Lung (tissue), 12 donors: ENCODE data around the gene PTPN21. TPM values are rescaled to one million over a fixed set of nuclear protein-coding genes. Genes with fewer than 3 reads are reported as not detected.
A peak's percentile ranks its signal among the peaks of the same experiment; 100 is the strongest.

ENCODE experiments used
- ATAC-seq: fragments of 200-7000 bp; cut with Tn5 transposase; one replicate; pipeline ENCODE4 v1.9.1; 2020; ENCODE audit warnings: moderate number of reproducible peaks; ENCODE audit not compliant: insufficient read depth, low FRiP score
- DNase-seq, 3 donors: peaks; one replicate each; pipeline ENCODE4 v3.0.0-alpha.2; 2013 to 2017
- H3K27ac ChIP-seq, 2 donors: one replicate each; pipeline ENCODE4 v1.5.1; 2013; ENCODE audit warnings: mild to moderate bottlenecking in 2 of 2, moderate library complexity in 2 of 2, control low read depth in 1 of 2, inconsistent platforms in 1 of 2, low read depth in 1 of 2, low read length in 1 of 2
- H3K27me3 ChIP-seq, 3 donors: one replicate each; pipeline ENCODE4 v1.5.1; 2013; ENCODE audit warnings: low read length in 2 of 3; ENCODE audit not compliant: control insufficient read depth in 3 of 3, insufficient read depth in 3 of 3
- H3K36me3 ChIP-seq, 4 donors: one replicate each; pipeline ENCODE4 v1.5.1; 2013; ENCODE audit warnings: low read length in 4 of 4, mild to moderate bottlenecking in 1 of 4, moderate library complexity in 1 of 4; ENCODE audit not compliant: control insufficient read depth in 4 of 4, insufficient read depth in 4 of 4
- H3K4me1 ChIP-seq, 5 donors: one replicate each; pipeline ENCODE4 v1.5.1; 2013; ENCODE audit warnings: low read length in 5 of 5, mild to moderate bottlenecking in 2 of 5, moderate library complexity in 1 of 5; ENCODE audit not compliant: control insufficient read depth in 5 of 5, insufficient read depth in 5 of 5
- H3K4me3 ChIP-seq: one replicate; pipeline ENCODE4 v1.5.1; 2013; ENCODE audit warnings: mild to moderate bottlenecking, control low read depth, moderate library complexity
- H3K9ac ChIP-seq, 2 donors: one replicate each; pipeline ENCODE4 v1.5.1; 2013; ENCODE audit warnings: low read length in 2 of 2, control low read depth in 1 of 2; ENCODE audit not compliant: insufficient read depth in 1 of 2
- H3K9me3 ChIP-seq, 4 donors: one replicate each; pipeline ENCODE4 v1.5.1; 2013; ENCODE audit warnings: low read length in 3 of 4, mild to moderate bottlenecking in 1 of 4, moderate library complexity in 1 of 4; ENCODE audit not compliant: control insufficient read depth in 4 of 4, insufficient read depth in 3 of 4
- WGBS, 2 donors: extraction: QIAGEN DNeasy Blood & Tissue Kit; methylation state at CpG; one replicate each; pipeline ENCODE4 v1.1.7; 2013; 5-methylcytosine and 5-hydroxymethylcytosine counted together
- polyA plus RNA-seq, 2 donors: library from polyadenylated mRNA; stranded (reverse); fragments of 200-250 nt; gene quantifications; one replicate each; pipeline ENCODE4 v1.2.1, GENCODE V29; 2013
- total RNA-seq, 2 donors: library from RNA; depleted of rRNA in 1 of 2; stranded (reverse); fragments of >200 nt in 1 of 2; gene quantifications; one replicate each; pipeline ENCODE4 v1.2.1, GENCODE V29; 2014 to 2021
- TF ChIP-seq, protein P1 (sequence below): IDR thresholded peaks from 2 replicates; pipeline ENCODE4 v1.5.1; 2012; ENCODE audit warnings: mild to moderate bottlenecking; ENCODE audit errors: control extremely low read depth, extremely low read depth
- donor health status: control.
- donor health status: control.
- donor health status: Bipolar disorder and iron deficiency.
- donor health status: healthy.
- donor health status: DM: yes; HTN: yes; CAD: no.

Gene PTPN21
- total and polyA plus RNA-seq, 4 donors: 8.2 to 39.3 (median 20.2) TPM

DNA sequence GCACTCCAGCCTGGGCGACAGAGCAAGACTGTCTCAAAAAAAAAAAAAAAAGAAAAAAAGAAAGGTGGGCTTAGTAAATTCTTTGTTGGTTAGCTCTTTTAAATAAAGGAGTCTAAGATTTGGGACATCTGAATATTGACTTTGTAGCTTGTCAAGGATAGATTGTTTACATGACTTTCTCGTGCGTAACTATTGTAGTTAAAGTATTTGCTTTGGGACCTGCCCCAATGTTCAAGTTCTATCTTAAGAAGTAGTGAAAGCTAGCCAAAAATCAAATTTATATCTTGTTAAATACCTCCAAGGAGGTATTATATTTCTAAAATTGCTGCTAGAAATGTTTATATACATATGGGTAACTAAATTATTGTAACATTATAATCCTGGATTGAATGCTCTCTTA, 32.4 kb downstream of the PTPN21 start:
- H3K4me3 ChIP-seq: no peak overlapping the region
- DNase-seq (no peak), ATAC-seq (peak; percentile 22)
- no peak overlapping the region for H3K9ac ChIP-seq
- peaks cover 0 to 11% (median 7%) of the 10 kb centered on the region in 4 donors for H3K36me3 ChIP-seq
- H3K27ac ChIP-seq: no peak overlapping the region
- 64 to 83% methylated on average over 3 of the region's 3 CpGs for WGBS, 2 donors
- no peaks in the 10 kb centered on the region for H3K9me3 ChIP-seq
- H3K27me3 ChIP-seq: no peaks in the 10 kb centered on the region
- TF ChIP-seq, protein P1, sequence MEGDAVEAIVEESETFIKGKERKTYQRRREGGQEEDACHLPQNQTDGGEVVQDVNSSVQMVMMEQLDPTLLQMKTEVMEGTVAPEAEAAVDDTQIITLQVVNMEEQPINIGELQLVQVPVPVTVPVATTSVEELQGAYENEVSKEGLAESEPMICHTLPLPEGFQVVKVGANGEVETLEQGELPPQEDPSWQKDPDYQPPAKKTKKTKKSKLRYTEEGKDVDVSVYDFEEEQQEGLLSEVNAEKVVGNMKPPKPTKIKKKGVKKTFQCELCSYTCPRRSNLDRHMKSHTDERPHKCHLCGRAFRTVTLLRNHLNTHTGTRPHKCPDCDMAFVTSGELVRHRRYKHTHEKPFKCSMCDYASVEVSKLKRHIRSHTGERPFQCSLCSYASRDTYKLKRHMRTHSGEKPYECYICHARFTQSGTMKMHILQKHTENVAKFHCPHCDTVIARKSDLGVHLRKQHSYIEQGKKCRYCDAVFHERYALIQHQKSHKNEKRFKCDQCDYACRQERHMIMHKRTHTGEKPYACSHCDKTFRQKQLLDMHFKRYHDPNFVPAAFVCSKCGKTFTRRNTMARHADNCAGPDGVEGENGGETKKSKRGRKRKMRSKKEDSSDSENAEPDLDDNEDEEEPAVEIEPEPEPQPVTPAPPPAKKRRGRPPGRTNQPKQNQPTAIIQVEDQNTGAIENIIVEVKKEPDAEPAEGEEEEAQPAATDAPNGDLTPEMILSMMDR: no peak
- peaks cover 0 to 14% (median 0%) of the 10 kb centered on the region in 5 donors for H3K4me1 ChIP-seq

DNA sequence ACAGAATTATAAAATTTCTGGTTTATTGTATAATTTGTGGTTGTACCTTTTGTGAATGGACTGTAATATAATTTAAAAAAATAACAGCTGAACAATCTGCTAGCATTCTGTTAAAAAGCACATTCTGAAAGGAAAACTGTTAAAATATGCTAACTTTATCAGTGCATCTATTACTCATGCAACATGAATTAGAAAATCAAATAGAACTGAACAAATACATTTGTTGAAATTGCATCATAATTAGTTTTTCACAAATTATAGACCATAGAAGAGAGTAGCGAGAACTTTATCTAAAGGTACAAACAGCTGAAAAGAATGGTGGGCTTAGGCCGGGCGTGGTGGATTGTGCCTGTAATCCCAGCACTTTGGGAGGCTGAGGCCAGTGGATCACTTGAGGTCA, 33.0 kb downstream of the PTPN21 start:
- TF ChIP-seq, protein P1: no peak
- H3K9ac ChIP-seq: no peak overlapping the region
- H3K4me3 ChIP-seq: no peak overlapping the region
- 57 to 91% methylated on average over 3 of the region's 3 CpGs for WGBS, 2 donors
- peaks cover 0 to 17% (median 0%) of the 10 kb centered on the region in 5 donors for H3K4me1 ChIP-seq
- no peaks in the 10 kb centered on the region for H3K9me3 ChIP-seq
- H3K27ac ChIP-seq: no peak overlapping the region
- ATAC-seq: peak; percentile 37
- H3K36me3 ChIP-seq: peaks cover 3 to 13% (median 7%) of the 10 kb centered on the region in 4 donors
- H3K27me3 ChIP-seq: no peaks in the 10 kb centered on the region
- no peak for DNase-seq

DNA sequence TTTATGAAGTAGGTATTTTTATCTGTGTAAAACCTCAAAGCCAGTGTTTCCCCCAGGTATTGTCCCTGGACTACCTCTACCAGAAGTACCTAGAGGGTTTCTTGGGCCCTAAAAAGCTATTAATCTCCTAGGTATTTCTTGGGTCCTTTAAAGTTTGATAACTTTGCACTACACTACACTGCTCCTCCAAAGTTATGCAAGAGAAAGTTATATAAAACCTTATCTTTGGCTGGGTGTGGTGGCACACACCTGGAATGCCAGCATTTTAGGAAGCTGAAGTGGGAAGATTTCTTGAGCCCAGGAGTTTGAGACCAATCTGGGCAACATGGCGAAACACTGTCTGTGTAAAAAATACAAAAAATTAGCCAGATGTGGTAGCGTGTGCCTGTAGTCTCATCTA, 34.9 kb downstream of the PTPN21 start:
- Histone ChIP-seq H3K4me3 (no peak overlapping the region), H3K9ac (no peak overlapping the region), H3K9me3 (no peaks in the 10 kb centered on the region), H3K36me3 (peaks cover 4 to 8% (median 5%) of the 10 kb centered on the region in 4 donors), H3K27me3 (no peaks in the 10 kb centered on the region), H3K4me1 (peaks cover 0 to 16% (median 0%) of the 10 kb centered on the region in 5 donors), H3K27ac (no peak overlapping the region)
- ATAC-seq (no peak), DNase-seq (no peak)
- 91 to 93% methylated on average over 2 of the region's 2 CpGs for WGBS, 2 donors
- TF ChIP-seq, protein P1: no peak
